Endometrial microvascular endothelial cells (primary cell): Measurements from ENCODE around the gene PRIM2. TPM values are rescaled to one million over a fixed set of nuclear protein-coding genes. Genes with fewer than 3 reads are reported as not detected.
"Not testable (repeated sequence)": the region's sequence is repeated elsewhere in the genome, so short reads cannot be mapped to it uniquely, and the experiment has no call there.

ENCODE experiments used
- in situ Hi-C: cut with HindIII; loops from 2 replicates; pipeline ENCODE4 v1.10.0; 2017; ENCODE audit warnings: low sequenced_read_pairs, low pct_unique_long_range_greater_than_20kb; ENCODE audit errors: inconsistent ontology term
- total RNA-seq: library from RNA; depleted of rRNA; stranded (reverse); fragments of >200 nt; gene quantifications from one replicate; pipeline ENCODE4 v1.2.3, GENCODE V29; 2015; ENCODE audit errors: inconsistent ontology term

Gene PRIM2
- total RNA-seq, 1 donor from 2014 or later, result 25.2 TPM

GRCh38 chr6:57346715-57347114 is 29.3 kb downstream of the PRIM2 start:
- in situ Hi-C loops, result not testable (repeated sequence)

- in situ Hi-C loops, result not testable (repeated sequence)
Measured at GRCh38 chr6:57347597-57347996, 30.2 kb downstream of the PRIM2 start.

GRCh38 chr6:57350443-57350842 is 33.0 kb downstream of the PRIM2 start:
- in situ Hi-C loops, result not testable (repeated sequence)

- in situ Hi-C loops, result not testable (repeated sequence)
Measured at GRCh38 chr6:57352596-57352995, 35.2 kb downstream of the PRIM2 start.

GRCh38 chr6:57358319-57358718 is 40.9 kb downstream of the PRIM2 start:
- in situ Hi-C loops, result not testable (repeated sequence)

GRCh38 chr6:57359766-57360165 is 42.3 kb downstream of the PRIM2 start:
- in situ Hi-C loops, result not testable (repeated sequence)

GRCh38 chr6:57362340-57362739 is 44.9 kb downstream of the PRIM2 start:
- in situ Hi-C loops, result not testable (repeated sequence)

- in situ Hi-C loops, result not testable (repeated sequence)
Measured at GRCh38 chr6:57365076-57365583, 47.7 kb downstream of the PRIM2 start.

- in situ Hi-C loops, result not testable (repeated sequence)
Measured at GRCh38 chr6:57368965-57369731, 51.7 kb downstream of the PRIM2 start.

- in situ Hi-C loops, result not testable (repeated sequence)
Measured at GRCh38 chr6:57371779-57372178, 54.3 kb downstream of the PRIM2 start.

GRCh38 chr6:57374764-57375163 is 57.3 kb downstream of the PRIM2 start:
- in situ Hi-C loops, result not testable (repeated sequence)

- in situ Hi-C loops, result not testable (repeated sequence)
Measured at GRCh38 chr6:57376083-57376482, 58.7 kb downstream of the PRIM2 start.

- in situ Hi-C loops, result not testable (repeated sequence)
Measured at GRCh38 chr6:57389038-57389592, 71.7 kb downstream of the PRIM2 start.

- in situ Hi-C loops, result not testable (repeated sequence)
Measured at GRCh38 chr6:57390818-57391217, 73.4 kb downstream of the PRIM2 start.

GRCh38 chr6:57392047-57392446 is 74.6 kb downstream of the PRIM2 start:
- in situ Hi-C loops, result not testable (repeated sequence)

- in situ Hi-C loops, result not testable (repeated sequence)
Measured at GRCh38 chr6:57419341-57419740, 101.9 kb downstream of the PRIM2 start.

- in situ Hi-C loops, result no loop called here
Measured at GRCh38 chr6:57421503-57421902, 104.1 kb downstream of the PRIM2 start.

- in situ Hi-C loops, result no loop called here
Measured at GRCh38 chr6:57423468-57423867, 106.0 kb downstream of the PRIM2 start.

GRCh38 chr6:57431742-57432141 is 114.3 kb downstream of the PRIM2 start:
- in situ Hi-C loops, result not testable (repeated sequence)

- in situ Hi-C loops, result no loop called here
Measured at GRCh38 chr6:57432157-57432556, 114.7 kb downstream of the PRIM2 start.
